GM12865 (cell line): ENCODE data around the gene ISM1.

Experiments
- DNase-seq: peaks from one replicate; pipeline ENCODE4 v3.0.0; 2010; ENCODE audit warnings: low read depth
- H3K4me3 ChIP-seq: 2 replicates; pipeline ENCODE4 v1.5.1; 2011; ENCODE audit warnings: mild to moderate bottlenecking, low read depth, low read length, control low read depth
- CTCF ChIP-seq: IDR thresholded peaks from 2 replicates; pipeline ENCODE4 v1.5.1; 2011; ENCODE audit warnings: low read length, control low read depth, low read depth, inconsistent platforms; ENCODE audit not compliant: insufficient read depth; ENCODE audit errors: missing control alignments

ISM1 gene

GRCh38 chr20:13302647-13303450 is 81.8 kb downstream of the ISM1 start:
- peak; percentile 81 for TF ChIP-seq CTCF
- peak; percentile 51 for DNase-seq
- H3K4me3 ChIP-seq = no peak overlapping the region

- H3K4me3 ChIP-seq = no peak overlapping the region
- no peak for DNase-seq
- TF ChIP-seq CTCF = no peak
These were observed 84.2 kb downstream of the ISM1 start for GRCh38 chr20:13305284-13305683.

- H3K4me3 ChIP-seq = no peak overlapping the region
- TF ChIP-seq CTCF = no peak
- no peak for DNase-seq
These were observed 86.6 kb downstream of the ISM1 start for GRCh38 chr20:13307562-13308163.

GRCh38 chr20:13312300-13312699 is 91.2 kb downstream of the ISM1 start:
- DNase-seq = no peak
- no peak for TF ChIP-seq CTCF
- no peak overlapping the region for H3K4me3 ChIP-seq

- TF ChIP-seq CTCF = no peak
- H3K4me3 ChIP-seq = no peak overlapping the region
- no peak for DNase-seq
These were observed 92.1 kb downstream of the ISM1 start for GRCh38 chr20:13313201-13313600.

GRCh38 chr20:13317439-13317838 is 96.4 kb downstream of the ISM1 start:
- no peak overlapping the region for H3K4me3 ChIP-seq
- DNase-seq = no peak
- TF ChIP-seq CTCF = no peak
